CD4-positive, alpha-beta T cell treated with Interleukin-4 for 4 hours (primary cell): ENCODE data around the gene CYP1B1.

Experiments
- DNase-seq: peaks from one replicate; pipeline ENCODE4 v3.0.0-alpha.2; 2020

Gene CYP1B1

DNA sequence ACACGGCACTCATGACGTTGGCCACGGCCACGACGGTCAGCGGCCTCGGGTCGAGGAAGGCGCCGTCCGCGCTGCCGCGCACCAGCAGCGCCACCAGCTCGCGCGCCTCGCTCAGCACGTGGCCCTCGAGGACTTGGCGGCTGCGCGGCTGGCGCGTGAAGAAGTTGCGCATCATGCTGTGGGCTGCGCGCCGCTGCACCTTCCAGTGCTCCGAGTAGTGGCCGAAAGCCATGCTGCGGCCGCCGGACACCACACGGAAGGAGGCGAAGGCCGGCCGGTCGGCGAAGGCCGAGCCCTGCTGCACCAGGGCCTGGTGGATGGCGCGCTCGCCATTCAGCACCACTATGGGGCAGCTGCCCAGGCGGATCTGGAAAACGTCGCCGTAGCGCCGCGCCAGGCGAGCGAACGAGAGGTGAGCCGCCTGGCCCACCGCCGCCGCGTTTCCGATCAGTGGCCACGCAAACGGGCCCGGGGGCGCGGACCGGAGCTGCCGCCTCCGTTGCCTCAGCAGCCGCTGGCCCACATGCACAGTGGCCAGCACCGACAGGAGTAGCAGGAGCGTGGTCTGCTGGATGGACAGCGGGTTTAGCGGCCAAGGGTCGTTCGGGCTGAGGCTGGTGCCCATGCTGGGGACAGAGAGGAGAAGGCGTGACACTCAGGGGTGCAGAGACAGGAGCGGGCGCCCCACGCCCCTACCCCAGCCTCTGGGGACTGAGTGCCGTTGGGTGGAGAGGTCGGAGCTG is 1.0 kb downstream of the CYP1B1 start:
- DNase-seq, result no peak

DNA sequence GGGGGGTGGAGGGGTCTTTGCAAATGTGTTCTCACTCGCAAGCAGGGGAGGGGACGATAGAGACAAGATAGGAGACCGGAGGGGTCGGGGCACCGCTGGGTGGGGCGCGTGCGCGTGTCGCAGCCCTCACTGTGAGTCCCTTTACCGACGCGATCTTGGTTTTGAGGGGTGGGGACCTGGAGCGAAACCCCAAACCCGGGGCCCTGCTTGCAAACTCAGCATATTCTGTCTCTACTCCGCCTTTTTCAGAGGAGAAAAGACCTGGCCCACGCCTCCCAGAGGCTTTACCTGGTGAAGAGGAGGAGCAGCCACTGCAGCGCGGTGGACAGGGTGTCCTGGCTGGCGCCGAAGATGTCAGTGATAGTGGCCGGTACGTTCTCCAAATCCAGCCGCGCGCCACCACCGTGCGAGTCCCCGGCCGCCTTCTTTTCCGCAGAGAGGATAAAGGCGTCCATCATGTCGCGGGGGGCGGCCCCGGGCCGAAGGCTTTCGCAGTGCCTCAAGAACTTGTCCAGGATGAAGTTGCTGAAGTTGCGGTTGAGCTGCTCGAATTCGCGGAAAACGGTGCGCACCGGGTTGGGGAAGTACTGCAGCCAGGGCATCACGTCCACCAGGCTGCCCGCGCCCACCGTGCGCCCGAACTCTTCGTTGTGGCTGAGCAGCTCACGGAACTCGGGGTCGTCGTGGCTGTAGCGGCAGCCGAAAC is 1.7 kb downstream of the CYP1B1 start:
- no peak for DNase-seq

DNA sequence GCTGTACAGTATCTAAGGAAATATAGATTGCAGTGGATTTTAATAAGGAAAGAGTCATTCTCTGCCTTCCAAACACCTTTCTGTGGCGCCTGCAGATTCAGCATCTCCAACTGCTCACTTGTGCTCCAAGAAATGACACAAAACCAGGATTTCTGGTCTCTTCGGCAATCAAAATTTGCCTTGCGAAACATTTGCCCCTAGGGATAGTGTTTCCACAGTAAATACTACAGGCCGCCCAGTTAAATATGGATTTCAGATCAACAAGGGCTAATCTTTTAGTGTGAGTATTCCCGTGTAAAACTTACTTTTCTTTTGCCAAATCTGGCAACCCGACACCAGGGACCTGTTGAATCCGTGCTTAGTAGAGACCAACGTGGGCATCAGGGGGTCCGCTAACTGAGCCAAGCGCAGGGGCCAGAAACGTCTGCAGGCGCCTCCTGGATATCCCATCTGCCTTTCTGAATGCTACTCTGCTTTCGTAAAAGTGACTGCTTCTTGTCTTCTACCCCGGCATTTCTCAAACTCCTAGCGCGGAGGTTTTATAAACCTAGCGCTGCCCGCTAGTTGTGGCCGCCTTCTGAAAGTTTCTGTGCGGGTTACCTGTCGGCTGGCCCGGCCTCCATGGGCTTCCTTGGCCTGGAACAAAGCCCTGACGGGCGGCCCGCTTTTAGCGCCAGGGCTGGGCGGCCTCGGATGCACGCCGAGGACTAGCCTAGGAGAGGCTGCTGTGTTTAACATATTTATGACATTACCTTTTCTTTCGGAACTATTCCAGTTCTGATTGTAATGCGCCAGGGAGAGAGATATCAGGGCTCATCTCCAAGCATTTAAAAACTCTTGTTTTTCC is 2.5 kb downstream of the CYP1B1 start:
- DNase-seq, result no peak

DNA sequence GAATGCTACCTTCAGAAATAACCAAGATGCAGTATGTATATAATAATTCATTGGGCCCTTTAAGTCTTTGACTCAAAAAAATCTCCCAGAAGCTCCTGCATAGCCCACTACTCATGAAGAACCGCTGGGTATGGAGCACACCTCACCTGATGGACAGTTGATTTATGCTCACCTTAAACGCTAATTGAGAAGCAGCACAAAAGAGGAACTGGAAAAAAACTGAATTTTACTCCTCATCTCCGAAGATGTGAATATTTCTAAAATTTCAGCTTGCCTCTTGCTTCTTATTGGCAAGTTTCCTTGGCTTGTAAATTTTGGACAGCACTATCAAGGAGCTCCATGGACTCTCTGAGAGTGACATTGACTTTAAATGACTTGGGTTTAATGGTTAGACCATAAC is 5.5 kb downstream of the CYP1B1 start:
- DNase-seq, result no peak

DNA sequence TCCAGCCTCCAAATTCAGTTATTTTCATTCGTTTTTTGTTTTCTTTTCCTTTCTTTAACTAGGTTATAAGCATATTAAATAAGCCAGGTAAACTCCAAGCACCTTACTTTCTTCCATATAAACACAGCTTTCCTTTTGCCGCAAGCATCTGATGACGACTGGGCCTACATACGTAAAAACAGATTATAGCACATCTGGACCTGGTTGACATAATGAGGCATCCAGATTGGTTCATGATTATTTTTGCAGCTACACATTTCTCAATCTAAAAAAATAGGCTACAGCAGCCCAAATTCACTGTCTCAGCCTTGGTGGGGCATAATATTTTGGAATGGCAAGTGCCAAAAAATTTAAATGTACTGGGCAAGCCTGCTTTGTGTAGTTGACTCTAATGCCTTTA is 7.7 kb downstream of the CYP1B1 start:
- DNase-seq, result no peak

DNA sequence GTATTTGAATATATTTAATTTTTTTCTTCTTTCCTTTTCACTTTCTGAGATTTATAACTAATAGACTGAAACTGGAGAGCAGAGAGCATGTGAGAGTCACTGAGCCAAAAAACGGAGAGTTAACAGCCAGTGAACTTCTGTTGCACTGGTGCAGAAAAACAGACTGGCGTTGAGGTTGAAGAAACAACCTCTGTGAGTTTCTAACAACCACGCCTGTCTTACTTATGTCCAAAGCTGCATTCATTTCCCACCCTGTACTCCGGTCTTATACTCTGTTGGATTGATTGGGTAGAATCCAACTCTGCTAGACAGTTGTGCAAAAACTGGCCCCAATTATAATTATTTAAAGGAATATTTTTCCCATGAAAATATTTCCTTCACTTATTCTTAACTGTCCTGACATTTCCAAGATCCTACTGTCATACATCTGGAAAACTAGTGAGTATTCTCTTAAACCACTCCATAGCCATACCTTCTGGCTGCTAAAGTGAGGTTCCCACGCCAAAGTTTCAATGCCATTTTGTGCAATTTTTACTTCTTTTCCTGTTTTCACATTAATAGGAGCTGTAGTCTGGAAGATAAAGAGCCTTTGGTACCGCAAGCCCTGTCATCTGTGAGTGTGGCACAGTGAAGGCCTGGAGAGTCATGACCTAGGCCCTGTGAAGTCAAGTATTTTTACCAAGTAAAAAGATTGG is 9.4 kb downstream of the CYP1B1 start:
- no peak for DNase-seq

DNA sequence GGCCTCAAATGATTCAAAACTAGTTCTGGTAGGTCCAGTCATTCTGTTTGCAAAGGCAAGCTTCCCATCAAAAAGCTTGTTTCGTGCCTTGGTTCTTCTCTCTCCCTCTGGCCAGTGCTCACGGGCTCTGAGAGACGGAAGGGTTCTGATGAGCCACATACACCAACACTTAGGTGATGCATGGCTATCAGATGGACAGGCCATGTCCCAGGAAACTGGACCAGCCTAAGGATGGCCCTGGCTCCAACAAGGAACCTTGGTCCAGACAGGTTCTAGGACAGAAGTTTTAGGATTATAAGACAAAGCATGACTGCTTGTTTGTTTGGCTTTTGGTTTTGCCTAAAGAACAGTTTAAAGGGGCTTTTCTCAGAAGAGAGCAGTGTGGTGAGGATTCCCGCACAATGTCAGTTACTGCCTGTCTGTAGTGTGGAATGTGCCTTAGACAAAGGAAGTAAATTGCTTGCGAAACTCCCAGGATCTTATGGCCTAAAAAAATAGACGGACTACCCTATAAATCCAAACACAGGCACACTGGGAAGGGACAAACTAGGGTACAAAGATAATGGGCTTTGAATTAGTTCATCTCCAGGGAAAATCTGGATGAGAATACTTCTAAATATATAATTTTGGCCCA is 10.3 kb downstream of the CYP1B1 start:
- no peak for DNase-seq

DNA sequence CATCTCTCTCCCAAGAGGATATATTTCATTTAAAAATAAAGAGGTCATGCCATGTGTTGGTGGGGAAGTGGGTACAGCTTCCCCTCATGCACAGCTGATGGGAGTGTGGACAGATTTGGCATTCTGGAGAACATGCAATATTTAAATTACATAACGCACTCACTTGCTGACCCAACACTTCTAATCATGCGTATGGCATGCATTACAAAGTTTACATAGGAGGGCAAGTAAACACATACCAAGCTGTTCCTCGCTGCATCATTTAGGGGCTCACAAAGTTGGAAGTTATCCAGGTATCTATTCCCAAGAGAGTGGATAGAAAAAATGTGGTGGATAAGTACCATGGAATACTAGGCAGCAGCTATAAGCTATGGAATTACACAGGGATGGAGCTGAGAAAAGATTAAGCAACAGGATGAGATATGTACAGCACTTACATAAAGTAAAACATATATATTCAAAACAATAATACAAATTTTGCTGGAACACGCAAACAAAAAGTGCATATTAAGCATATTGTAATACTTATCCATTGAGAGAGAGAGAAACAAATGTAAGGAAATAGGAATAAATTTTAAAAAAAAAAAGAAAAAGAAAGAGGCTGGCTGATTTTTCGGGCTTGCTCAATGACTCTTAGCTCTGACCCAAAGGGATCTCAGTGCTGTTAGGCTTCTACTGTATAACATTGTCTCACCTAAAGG is 11.0 kb downstream of the CYP1B1 start:
- DNase-seq, result no peak

DNA sequence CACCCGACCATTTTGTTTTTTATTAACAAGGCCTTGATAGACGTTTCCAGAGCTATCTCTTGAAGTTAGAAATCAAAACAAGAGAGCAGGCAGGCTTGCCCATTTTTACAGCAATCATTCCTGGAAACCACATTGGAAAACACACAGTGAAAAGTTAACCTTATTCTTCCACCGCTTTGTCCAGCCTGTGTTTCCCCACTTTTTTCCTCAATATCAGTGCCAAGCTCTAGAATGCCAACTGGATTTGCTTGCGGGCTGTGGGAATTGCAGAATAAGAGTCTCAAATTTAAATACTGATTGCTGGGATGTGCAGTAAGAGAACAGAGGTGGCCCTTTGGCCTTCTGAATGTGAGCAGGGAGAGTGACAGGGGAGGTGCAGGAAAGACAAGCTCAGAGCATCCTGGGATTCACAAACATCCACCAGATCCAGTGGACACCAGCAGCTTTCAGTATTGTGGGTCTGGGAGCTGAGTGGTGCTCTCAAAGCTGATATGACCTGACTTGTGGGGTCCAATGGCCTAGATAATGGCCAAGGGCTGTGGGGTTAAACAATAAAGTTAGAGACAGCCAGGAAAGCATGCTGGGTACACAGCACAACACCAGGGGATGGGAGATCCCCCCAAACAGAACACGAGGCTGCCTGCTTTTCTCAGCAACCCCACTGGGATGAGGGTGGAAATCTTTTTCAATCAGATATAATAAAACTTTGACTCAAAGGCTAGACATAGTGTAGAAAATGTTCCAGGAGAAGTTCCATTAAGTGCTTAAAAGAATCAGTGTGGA is 15.5 kb downstream of the CYP1B1 start:
- DNase-seq, result no peak

DNA sequence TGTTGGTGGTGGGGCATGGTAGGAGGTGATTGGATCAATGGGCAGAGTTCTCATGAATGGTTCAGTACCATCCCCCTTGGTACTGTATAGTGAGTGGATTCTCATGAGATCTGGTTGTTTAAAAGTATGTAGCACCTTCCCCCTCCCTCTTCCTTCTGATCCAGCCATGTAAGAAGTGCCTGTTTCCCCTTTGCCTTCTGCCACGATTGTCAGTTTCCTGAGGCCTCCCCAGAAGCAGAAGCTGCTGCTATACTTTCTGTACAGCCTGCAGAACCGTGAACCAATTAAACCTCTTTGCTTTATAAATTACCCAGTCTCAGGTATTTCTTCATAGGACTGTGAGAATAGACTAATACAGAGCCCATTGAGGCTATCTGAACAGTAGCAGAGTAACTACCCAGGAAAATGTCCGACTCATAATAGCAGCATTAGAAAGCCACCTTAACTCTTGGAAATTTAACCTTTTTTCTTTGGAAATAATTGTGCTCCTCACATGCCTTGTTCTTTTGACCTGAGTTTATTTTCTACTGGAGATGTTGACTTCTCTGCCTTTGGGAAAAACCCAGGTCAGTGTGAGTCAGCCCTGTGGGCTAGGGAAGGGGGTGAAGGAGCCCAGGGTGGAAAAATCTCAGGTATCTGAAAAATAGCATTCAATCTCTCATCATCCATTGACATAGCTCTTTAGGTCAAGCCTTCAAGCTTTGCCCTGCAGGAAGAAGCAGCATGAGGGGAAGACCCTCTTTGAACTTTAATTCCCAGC is 18.1 kb downstream of the CYP1B1 start:
- no peak for DNase-seq

DNA sequence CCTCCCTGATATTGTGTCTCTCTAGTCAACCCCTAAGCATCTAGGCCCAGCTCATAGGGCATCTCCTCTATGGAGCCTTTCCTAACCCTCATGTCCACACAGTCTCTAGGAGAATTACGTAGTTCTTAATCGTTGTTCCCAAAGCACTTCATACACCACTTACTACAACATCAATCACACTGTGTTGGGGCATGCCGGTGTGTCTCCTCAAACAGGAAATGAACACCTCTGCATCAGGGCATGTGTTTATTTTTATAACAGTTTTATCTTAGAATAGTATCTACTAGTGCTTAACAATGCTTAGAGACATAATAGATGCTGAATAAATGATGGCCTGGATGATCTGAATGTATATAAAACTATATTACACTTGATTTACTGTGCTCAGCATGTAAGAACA is 19.7 kb downstream of the CYP1B1 start:
- DNase-seq, result no peak

DNA sequence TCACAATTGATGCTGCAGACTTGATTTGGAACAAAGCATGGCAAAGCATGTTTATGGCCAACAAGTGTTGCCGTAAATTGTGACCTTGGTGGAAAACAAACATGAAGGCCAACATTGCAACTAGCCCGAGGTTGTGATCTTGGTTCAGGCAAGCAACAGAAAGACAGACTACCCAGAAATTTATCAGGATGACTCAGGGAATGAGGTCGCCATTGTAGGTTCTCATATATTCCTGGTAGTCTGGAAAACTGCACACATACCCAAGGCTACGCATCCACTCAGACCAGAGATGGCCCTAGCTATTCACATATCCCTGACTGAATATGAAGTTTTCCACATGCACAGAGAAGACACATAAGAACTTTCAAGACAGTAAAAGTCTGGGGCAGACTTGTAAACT is 30.1 kb downstream of the CYP1B1 start:
- no peak for DNase-seq

DNA sequence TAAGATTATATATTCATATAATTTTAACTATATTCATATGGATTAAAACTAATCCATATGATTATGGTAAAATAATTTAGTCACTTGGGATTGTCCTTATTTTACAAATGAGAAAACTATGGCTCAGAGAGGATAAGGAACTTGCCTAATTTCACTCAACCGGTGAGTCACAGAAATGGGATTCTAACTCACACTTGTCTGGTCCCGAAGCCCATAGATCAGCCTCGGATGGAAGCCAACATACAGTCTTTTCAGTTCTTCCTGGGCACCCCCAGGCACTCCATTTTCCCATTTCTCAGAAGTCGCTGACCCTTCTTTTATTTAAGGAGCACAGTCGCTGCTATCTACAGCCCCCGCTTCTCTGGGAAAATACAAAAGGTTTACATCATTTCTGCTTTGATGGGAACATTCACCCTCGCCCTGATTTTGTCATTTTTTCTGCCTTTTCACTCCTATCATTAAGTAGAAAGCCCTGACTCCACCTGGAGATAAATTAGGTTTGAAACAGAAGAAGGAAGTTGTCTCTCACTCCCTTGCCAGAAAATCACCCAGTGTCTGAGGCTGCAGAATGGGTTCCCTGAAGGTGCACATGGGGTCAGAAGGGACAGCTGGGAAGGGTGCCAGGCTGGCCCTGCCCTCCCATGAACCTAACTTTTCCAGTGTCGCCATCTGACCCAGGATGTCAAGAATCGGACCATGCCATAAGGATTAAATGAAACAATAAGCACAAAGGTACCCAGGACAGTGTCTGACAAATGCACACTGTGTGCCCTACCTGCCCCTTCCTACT is 36.6 kb downstream of the CYP1B1 start:
- no peak for DNase-seq

DNA sequence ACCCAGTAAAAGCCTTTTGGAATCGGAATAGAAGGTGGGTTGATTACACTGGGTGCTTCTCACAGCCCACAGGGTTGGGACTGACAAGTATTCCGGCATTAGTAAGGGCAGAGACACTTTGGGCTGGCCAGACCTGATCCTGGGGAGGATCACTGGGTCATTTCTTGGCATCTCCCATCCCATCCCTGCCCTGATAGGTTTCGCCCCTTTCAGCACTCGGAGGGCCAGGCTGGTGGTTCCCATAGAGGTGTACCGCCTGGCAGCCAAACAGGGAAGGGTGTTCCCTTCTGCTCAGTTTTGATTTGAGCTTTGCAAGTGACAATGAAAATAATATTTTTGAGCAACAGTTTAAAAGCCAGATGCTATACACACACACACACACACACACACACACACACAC is 37.3 kb downstream of the CYP1B1 start:
- DNase-seq, result no peak

DNA sequence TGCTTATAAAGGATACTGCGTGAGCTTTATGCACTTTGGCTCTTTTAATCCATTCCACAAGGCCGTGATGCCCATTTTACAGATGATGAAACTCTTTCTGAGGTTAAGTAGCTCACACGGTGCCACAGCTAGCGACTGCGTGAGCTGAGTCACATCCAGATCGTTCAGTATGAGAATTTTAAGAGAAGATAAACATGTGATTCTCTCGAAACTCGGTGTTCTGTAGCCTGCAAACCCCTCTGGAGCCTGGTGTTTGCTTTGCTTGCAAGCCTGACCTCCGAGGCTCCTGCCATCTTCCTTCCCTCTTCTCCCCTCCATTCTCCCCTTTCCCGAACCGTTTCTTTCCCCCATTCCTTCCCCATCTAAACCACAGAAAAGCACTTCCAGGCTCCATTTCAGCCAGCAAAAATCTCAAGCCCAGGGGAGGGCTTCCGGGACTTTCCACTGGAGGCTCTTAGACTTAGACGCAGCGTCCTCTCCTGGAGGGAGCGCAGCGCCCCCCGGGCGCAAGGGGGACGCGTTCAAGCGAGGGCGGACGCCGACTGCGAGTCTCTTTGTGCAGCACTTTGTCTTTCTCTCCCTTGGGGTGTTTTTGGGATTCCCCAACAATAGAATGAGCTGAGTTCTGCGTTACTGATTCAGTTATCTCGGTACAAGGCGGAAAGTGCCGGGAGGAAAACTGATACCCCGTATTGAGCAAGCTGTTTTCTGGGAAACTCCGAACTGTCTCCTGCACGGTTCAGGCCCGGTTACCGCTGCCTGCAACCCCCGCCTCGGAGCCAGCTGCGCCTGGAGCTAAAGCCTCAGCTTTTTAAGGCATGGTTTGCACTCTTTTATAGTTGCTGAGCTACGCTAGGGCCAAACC is 38.0 kb downstream of the CYP1B1 start:
- DNase-seq, result no peak

DNA sequence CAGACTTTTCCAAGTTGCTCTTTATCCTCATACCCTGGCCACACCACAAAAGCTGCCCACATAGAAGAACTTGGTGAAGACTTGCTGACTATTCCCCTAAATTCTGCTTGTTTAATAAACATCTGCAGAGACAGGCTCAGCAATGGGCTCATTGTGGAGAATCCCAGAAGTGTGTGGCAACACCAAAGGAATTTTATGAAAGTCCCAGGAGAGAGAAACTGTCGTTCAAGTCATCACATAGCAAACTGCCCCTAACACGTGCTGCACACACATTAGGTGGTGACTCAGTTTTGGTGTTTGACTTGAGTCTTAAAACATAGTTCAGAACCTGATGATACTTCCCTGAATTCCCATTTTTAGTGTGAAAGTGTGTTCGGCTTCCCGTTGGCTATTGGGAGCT is 38.6 kb downstream of the CYP1B1 start:
- DNase-seq, result no peak

DNA sequence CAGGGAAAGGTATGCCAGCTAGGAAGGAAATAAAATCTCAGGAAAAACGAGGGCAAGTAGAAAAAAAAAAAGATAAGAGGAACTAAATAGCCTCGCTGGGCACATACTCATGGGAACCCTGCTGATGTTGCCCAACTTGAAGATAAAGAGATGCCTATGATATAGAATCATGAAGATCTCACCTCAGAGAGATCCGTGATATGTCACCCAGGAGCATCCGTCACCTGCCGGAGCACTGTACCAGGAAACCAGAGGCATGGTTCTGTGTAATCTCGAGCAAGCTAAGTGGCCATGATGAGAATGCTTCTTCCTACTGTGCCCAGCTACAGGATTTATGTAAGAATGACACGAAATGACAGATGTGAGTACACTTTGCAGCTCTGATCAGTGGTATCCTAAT is 40.0 kb downstream of the CYP1B1 start:
- no peak for DNase-seq

DNA sequence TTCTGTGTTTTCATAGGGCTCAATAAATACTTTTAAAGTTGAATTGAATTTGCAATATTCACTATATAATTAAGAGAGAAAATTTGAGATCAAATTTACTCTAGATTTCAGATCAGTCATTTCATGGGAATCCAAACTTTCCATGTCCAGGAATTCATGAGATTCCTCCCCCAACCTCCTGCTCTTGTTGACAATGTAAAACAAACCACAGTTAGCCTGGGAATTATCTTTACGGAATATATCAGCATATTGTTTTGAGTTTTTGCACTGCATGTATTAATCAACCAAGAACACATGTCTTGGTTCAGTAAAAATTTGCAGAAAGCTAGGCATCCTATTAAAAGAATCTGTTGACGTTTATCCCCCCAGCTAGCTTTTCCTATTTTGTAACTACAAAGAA is 42.3 kb downstream of the CYP1B1 start:
- no peak for DNase-seq

DNA sequence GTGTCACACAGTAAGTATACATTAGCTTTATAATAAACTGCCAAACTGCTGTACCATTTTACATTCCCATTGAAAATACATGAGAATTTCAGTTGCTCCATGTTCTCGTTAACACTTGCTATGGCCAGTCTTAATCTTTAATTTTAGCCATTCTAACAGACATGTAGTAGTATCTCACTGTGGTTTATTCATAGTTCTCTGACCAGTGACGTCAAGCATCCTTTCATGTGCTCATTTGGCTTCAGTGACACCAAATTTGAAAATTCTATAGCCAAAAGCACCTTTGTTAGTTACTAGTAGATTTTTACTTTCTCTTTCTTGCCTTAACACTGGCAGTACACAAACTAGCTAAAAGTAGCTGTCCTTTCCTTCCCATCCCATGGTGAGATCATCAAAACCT is 43.0 kb downstream of the CYP1B1 start:
- no peak for DNase-seq
